Measurements from ENCODE around the gene POLR2C.

GRCh38 chr16:57427307-57427706 is 35.2 kb upstream of the POLR2C start:
- TF ChIP-seq CTCF (conservative IDR thresholded peaks at IDR 0.05) = no peak
- TF ChIP-seq ZFX (IDR thresholded peaks at IDR 0.05) = no peak
